Activated CD4-positive, alpha-beta T cell treated with anti-CD3 and anti-CD28 coated beads for 1 hour (primary cell): ENCODE data around the gene PPIF.

Experiments used
- DNase-seq: peaks from one replicate; pipeline ENCODE4 v3.0.0-alpha.2; 2020

The PPIF gene

DNA sequence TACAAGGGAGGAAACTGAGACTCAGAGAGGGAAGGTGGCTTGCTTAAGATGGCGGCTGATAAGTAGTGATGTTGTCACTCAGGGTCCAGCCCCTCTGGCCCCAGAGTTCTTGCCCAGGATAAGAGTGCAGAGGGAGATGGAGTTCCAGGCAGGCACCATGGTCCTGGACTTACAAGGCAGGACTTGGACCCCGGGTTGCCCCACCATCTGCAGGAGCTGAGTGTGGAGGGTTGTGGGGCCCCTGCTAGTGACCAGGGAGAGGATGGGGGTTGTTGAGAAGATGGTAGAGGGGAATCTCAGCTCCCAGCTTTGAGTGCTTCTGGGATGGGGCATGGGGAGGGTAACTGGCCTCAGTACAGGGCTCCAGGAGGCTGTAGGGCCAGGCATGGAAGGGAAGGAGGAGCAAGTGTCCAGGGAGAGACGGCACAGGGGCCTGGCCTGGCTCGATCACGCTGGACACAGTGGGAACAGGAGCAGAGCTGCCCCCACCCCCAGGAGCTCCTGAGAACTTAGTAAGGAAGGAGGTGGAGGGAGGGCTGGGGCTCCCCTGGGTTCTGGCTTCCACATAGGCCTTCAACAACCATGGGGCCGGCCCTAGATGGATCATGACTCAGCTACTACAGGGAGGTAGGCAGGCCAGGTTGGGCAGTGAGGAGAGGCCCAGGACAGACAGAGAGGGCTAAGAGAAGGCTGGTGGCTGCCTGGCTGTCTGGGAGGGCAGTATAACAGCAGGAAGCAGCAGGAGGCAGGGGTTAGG is 28.2 kb downstream of the PPIF start:
- peak; percentile 4 for DNase-seq

- DNase-seq = peak; percentile 5
Measured at GRCh38 chr10:79376078-79376628, 28.9 kb downstream of the PPIF start.

- DNase-seq = peak; percentile 1
Measured at GRCh38 chr10:79376751-79377556, 29.7 kb downstream of the PPIF start.

DNA sequence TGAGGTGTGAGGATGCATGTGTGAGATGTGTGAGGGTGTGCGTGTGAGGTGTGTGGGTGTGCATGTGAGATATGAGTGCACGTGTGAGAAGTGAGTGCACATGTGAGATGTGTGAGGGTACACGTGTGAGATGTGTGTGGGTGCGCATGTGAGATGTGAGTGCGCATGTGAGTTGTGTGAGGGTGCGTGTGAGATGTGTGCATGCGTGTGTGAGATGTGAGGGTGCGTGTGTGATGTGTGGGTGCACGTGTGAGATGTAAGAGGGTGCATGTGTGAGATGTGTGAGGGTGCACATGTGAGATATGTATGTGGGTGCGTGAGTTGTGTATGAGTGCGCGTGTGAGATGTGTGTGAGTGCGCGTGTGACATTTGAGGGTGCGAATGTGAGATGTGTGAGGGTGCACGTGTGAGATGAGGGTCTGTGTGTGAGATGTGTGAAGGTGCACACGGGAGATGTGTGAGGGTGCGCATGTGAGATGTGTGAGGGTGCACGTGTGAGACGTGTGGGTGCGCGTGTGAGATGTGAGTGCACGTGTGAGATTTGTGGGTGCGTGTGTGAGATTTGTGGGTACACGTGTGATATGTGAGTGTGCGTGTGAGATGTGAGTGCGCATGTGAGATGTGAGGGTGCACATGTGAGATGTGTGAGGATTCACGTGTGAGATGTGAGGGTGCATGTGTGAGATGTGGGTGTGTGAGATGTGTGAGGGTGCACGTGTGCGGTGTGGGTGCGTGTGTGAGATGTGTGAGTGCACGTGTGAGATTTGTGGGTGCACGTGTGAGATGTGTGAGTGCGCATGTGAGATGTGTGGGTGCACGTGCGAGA is 30.5 kb downstream of the PPIF start:
- DNase-seq = peak; percentile 3

GRCh38 chr10:79378383-79378646 is 31.0 kb downstream of the PPIF start:
- no peak for DNase-seq

DNA sequence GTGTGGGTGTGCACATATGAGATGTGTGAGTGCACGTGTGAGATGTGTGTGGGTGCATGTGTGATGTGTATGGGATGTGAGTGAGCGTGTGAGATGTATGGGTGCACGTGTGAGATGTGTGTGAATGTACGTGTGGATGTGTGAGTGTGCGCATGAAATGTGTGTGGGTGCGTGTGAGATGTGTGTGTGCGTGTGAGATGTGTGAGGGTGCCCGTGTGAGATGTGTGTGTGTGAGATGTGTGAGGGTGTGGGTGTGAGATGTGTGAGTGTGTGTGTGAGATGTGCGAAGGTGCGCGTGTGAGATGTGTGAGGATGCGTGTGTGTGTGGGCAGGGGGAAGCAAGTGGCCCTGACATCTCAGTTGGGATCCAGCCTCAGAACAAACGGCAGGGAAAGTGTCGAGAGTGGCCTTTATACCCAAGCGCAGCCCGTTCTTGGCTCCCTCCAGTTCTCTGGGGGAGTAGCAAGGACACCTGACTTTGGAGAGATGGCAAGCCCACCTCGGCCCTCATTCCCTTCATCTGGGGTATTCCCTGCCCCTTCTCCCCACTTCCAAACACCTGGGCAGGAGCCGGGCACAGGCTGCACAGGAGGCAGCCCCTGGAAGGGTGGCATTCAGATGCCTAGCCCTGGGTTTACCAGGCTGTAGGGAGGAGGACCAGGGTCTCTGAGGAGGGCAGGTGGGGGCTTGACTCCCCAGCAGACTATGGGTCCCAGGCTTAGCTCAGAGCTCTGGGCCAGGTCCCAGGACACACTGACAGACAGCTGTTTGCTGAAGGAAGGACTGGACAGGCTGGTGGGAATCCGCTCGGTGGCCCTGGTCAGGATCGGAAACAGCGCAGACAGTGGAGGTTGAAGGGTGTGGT is 31.6 kb downstream of the PPIF start:
- peak; percentile 4 for DNase-seq

DNA sequence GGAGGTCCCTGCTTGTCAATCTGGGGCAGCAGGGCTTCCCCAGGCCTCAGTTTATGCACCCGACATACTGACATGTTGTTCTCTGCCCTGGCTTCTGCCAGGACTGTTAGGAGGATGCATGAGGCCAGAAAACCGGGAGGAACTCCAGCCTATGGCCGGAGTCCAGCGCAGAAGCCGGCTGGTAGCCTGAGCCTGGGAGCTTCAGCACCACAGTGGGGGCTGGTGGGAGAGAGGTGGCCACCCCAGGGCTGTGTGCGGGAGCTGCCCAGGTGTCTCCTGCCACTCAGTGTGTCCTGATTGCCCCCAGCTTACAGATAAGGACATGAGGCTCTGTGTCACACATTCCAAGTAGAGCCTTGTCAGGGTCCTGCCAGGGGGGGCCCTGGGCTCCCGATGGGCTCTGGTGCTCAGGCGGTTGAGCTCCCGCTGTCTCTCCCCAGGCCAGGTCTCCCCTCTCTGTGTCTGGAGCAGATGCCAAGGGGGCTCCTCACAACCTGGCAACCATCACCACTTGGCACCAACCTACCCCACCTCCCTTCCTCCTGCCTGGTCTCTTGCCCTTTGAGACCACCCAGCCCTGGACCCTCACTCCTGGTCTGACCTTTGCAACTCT is 32.3 kb downstream of the PPIF start:
- no peak for DNase-seq

GRCh38 chr10:79380125-79380945 is 33.1 kb downstream of the PPIF start:
- DNase-seq = peak; percentile 5

DNA sequence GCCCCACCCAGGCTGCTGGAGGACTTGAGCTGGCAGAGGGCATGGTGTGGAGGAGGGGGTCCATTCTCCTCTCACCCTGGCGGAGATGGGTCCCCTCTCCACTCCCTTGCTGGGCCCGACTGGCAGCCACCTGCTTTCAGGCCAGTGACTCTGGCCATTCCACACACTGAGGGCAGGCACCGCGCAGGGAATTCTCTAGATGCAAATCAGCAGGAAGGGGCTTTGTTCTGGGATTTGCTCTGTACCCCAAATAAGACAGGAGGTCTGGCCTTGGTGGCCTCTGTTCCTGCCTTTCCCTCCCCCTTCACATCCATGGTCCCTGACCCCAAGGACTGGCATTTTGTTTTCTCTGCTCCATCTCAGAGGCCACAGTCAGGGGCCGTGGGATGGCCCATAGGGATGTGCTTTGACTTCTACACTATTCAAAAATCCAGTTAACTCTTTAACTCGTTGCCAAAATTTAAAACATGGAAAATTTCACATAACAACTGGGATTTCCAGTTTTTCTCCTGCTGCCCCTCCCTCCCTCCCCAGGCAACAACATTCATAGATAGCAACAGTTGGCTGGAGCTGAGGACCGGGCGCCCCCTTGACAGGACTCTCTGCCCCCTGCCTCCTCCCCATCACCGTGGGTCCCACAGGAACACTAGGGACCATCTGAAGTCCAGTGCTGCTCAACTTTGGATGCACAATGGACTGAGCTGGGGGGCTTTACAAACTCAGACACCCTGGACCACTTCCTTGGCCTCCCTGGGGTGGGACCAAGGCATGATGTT is 33.9 kb downstream of the PPIF start:
- peak; percentile 3 for DNase-seq

- DNase-seq = no peak
Measured at GRCh38 chr10:79381804-79382221, 34.5 kb downstream of the PPIF start.

DNA sequence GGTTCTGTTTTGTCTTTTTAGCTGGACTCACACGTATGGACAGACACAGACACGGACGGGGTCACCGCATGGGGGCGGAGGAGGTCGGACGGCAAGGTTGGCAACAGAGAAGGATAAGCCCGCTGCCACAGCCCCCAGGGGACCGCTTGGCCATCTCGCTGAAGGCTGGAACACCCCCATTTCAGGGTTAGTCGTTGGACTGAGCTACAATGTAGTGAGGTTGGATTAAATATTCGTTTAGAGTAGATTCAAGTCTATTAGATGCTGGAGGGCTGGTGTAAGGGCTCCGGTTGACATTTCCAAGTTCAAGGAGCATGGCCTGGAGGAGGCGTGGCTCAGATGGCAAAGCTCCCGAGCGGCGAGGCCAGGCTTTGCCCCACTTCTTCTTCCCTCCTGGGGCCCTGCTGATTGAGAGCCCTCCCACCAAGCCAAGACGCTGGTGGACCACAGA is 35.2 kb downstream of the PPIF start:
- peak; percentile 4 for DNase-seq

DNA sequence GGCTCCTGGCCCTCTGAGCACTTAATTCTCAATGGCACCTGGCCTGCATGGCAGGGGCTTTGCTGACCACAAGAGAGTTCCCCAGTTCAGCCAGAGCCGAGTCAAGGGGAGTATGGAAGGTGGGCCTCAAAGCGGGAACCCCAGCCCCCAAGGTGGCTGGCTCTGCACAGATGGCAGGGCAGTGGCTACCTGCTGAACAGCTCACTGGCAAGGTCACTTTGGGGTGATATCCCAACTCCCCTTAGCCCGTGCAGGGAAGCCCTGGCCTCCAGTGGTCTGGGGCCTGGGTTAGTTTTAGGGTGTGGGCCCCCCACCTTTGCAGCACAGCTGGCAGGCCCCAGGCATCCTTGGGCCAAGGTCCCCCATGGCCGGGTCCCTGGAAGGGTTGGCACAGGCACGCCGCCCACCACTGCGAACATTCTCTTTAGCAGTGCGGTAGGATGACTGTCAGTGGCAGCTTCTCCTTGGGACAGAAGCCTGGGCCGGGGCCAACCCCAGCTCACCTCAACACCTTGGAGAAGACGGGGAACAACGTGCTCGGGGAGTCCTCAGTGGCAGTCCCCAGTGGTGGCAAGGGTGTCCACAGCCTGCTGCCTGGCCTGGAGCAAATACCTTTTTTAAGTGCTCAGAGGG is 36.8 kb downstream of the PPIF start:
- peak; percentile 1 for DNase-seq

DNA sequence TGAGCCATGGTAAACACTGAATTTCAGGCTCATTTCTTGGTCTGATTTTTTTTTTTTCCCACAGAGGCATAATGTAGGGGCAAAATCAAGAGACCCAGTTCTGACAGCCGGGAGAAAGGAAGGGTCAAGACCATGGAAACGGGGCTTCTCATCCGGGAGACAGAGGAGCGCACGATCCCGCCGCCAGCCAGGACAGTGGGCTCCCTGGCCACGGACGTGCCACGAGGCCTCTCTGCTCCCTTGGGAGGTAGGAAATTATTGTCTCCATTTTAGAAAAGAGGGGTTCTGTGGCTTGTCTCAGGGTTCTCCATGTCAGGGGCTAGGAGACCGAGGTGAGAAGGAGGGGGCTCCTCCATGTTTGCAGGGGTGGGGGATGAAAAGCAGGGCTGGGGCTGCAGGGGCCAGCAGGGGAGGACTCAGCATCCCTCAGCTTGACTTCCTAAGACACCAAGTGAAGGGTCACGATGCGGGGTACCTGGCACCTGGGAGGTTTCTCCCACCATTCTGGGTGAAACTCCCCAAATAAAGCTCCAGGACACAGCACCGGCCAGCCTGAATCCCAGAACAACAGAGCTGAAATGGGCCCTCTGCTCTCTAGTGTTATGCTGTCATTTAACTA is 37.6 kb downstream of the PPIF start:
- DNase-seq = peak; percentile 2

GRCh38 chr10:79385392-79385795 is 38.1 kb downstream of the PPIF start:
- no peak for DNase-seq

- DNase-seq = peak; percentile 3
Measured at GRCh38 chr10:79385804-79386531, 38.7 kb downstream of the PPIF start.

DNA sequence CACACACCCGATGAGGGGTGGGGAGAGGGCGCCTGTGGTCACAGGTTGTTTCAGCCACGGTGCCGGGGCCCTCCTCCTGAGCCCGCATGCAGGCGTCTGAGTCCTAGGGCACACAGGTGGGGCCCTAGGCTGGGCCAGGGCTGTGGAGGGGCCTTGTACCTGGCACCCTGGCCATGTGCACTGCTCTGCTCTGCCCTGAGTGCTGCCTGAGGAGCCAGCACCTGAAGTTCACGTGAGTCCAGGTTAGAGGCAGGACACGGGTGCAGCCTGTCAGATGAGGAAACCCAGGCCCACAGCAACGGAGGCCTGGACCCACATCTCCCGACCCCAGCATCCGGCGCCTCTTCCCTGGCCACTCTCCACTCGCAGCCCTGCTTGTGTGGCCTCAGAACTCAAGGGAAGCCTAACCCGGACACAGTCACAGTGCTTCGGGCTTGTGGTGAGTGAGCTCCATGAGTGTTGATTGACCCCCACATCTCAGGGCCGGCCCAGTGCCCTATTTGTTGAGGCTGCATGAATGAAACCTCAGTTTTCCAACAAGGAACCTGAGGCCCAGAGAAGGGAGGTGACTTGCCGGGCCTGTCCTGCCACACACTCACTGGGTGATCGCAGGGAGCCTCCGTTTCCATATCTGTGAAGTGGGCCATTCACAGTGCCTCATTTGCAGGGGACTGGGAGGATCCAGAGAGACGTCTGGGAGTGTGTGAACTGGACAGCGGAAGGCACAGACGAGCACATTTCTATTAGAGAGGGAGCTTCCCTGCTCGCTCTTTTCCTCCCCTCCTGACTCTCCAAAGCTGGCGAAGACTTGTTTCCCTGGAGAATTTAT is 39.6 kb downstream of the PPIF start:
- DNase-seq = peak; percentile 4

- no peak for DNase-seq
Measured at GRCh38 chr10:79387466-79387973, 40.3 kb downstream of the PPIF start.
